Measurements from ENCODE around the gene ZNF490.

ZNF490 gene

GRCh38 chr19:12551060-12551832 is 59.4 kb downstream of the ZNF490 start, which contains the start of gene ZNF564:
TSS of gene ZNF564 (minus strand) at chr19:12551482. CDS start at chr19:12551332, 150 bp downstream.
- peak; percentile 55; the same call in 1 of the 2 replicates for TF ChIP-seq ZFX (IDR thresholded peaks at IDR 0.05)
- TF ChIP-seq CTCF (conservative IDR thresholded peaks at IDR 0.05) = no peak
- peak within 1 kb of the TSS; percentile 94 for H3K27ac ChIP-seq

GRCh38 chr19:12546903-12547302 is 63.7 kb downstream of the ZNF490 start:
- TF ChIP-seq ZFX (IDR thresholded peaks at IDR 0.05) (no peak), CTCF (conservative IDR thresholded peaks at IDR 0.05) (no peak)
- no peak overlapping the region for H3K27ac ChIP-seq

GRCh38 chr19:12546068-12546467 is 64.5 kb downstream of the ZNF490 start:
- H3K27ac ChIP-seq = no peak overlapping the region
- TF ChIP-seq CTCF (conservative IDR thresholded peaks at IDR 0.05) (no peak), ZFX (IDR thresholded peaks at IDR 0.05) (no peak)

- TF ChIP-seq ZFX (IDR thresholded peaks at IDR 0.05) (no peak), CTCF (conservative IDR thresholded peaks at IDR 0.05) (no peak)
- H3K27ac ChIP-seq = no peak overlapping the region
Observed at GRCh38 chr19:12545267-12545666, 65.3 kb downstream of the ZNF490 start.

GRCh38 chr19:12544401-12544876 is 66.2 kb downstream of the ZNF490 start:
- TF ChIP-seq CTCF (conservative IDR thresholded peaks at IDR 0.05) (no peak), ZFX (IDR thresholded peaks at IDR 0.05) (no peak)
- H3K27ac ChIP-seq = no peak overlapping the region

GRCh38 chr19:12543855-12544254 is 66.8 kb downstream of the ZNF490 start:
- TF ChIP-seq CTCF (conservative IDR thresholded peaks at IDR 0.05) (no peak), ZFX (IDR thresholded peaks at IDR 0.05) (no peak)
- H3K27ac ChIP-seq = no peak overlapping the region

Data from C4-2B (cell line).